ENCODE measurements around the gene KRT85.

KRT85 gene

DNA sequence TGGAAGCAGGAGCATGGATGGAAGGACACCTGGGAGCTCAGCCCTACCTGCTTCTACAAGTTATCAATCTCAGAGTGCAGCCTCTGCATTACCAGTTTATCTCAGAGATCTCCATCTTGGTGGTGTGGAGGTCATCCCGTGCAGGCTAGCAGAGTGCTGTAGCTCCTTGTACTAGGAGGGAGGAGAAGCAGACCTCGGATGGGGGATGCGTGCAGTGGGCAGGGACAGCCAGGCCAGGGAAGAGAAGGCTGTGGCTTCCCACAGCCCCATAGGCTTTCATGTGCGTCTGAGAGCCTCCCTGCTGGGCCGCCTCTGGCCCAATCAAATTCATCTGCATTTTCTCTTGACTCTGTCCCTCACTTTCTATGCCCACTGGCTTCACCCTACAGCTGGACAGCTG lies 47.7 kb upstream of the KRT85 start:
- Histone ChIP-seq H3K27ac (ENCODE audit: low read depth, low read length) (no peak overlapping the region), H3K9me2 (replicated peaks; ENCODE audit: insufficient read depth, low read length) (no peaks in the 10 kb centered on the region), H3K79me2 (ENCODE audit: insufficient read depth, low read length) (no peaks in the 10 kb centered on the region), H4K20me1 (ENCODE audit: low read depth, low read length) (no peaks in the 10 kb centered on the region), H3K36me3 (ENCODE audit: low read length) (no peaks in the 10 kb centered on the region), H2AFZ (ENCODE audit: low read depth, low read length, severe bottlenecking) (no peak overlapping the region), H3K9me3 (ENCODE audit: insufficient read depth, low read length) (no peaks in the 10 kb centered on the region), H3K4me2 (ENCODE audit: low read depth, low read length, poor library complexity, severe bottlenecking) (no peak overlapping the region), H3K27me3 (ENCODE audit: low read length) (no peaks in the 10 kb centered on the region), H3K9ac (ENCODE audit: low read length) (no peak overlapping the region), H3F3A (ENCODE audit: insufficient read depth) (no peaks in the 10 kb centered on the region), H3K4me3 (ENCODE audit: insufficient read depth, low read length, poor library complexity, severe bottlenecking) (no peak overlapping the region)
- TF ChIP-seq, protein P1, sequence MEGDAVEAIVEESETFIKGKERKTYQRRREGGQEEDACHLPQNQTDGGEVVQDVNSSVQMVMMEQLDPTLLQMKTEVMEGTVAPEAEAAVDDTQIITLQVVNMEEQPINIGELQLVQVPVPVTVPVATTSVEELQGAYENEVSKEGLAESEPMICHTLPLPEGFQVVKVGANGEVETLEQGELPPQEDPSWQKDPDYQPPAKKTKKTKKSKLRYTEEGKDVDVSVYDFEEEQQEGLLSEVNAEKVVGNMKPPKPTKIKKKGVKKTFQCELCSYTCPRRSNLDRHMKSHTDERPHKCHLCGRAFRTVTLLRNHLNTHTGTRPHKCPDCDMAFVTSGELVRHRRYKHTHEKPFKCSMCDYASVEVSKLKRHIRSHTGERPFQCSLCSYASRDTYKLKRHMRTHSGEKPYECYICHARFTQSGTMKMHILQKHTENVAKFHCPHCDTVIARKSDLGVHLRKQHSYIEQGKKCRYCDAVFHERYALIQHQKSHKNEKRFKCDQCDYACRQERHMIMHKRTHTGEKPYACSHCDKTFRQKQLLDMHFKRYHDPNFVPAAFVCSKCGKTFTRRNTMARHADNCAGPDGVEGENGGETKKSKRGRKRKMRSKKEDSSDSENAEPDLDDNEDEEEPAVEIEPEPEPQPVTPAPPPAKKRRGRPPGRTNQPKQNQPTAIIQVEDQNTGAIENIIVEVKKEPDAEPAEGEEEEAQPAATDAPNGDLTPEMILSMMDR (IDR thresholded peaks at IDR 0.05; ENCODE audit: insufficient read depth, low read length, poor library complexity, severe bottlenecking): no peak
- no peak for TF ChIP-seq EZH2phosphoT487 (conservative IDR thresholded peaks at IDR 0.05; ENCODE audit: low read length)

DNA sequence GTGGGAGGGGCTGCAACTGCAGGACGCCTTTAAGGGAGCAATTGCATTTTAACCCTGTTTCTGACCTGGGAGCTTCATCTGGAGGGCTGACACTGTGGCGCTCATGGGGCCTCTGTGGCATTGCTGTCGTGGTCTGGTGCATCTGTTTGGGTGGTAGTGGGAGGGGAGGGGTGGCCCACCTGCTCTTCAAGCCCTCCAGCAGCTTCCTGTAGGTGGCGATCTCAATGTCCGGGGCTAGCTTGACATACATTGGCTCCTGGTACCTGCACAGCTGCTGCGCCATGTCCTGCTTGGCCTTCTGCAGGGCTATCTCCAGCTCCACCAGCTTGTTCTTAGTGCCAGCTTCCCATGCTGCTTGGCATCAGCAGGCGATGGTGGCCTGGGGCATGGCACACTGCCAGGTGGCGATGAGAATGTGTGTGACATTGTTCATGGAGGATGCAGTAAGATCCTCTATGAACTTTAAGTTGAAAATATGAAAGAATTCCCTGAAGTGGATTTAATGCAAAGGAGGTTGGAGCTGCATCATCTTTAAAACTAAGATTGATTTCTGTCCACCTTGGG lies 46.6 kb upstream of the KRT85 start:
- no peaks in the 10 kb centered on the region for H3K36me3 ChIP-seq (ENCODE audit: low read length)
- H3K9me2 ChIP-seq (replicated peaks; ENCODE audit: insufficient read depth, low read length): no peaks in the 10 kb centered on the region
- H3F3A ChIP-seq (ENCODE audit: insufficient read depth): no peaks in the 10 kb centered on the region
- no peaks in the 10 kb centered on the region for H4K20me1 ChIP-seq (ENCODE audit: low read depth, low read length)
- H3K79me2 ChIP-seq (ENCODE audit: insufficient read depth, low read length): no peaks in the 10 kb centered on the region
- no peak overlapping the region for H3K4me2 ChIP-seq (ENCODE audit: low read depth, low read length, poor library complexity, severe bottlenecking)
- no peak overlapping the region for H3K4me3 ChIP-seq (ENCODE audit: insufficient read depth, low read length, poor library complexity, severe bottlenecking)
- TF ChIP-seq, protein P1 (IDR thresholded peaks at IDR 0.05; ENCODE audit: insufficient read depth, low read length, poor library complexity, severe bottlenecking): no peak
- TF ChIP-seq EZH2phosphoT487 (conservative IDR thresholded peaks at IDR 0.05; ENCODE audit: low read length): no peak
- H3K27ac ChIP-seq (ENCODE audit: low read depth, low read length): no peak overlapping the region
- no peak overlapping the region for H2AFZ ChIP-seq (ENCODE audit: low read depth, low read length, severe bottlenecking)
- no peak overlapping the region for H3K9ac ChIP-seq (ENCODE audit: low read length)
- no peaks in the 10 kb centered on the region for H3K27me3 ChIP-seq (ENCODE audit: low read length)
- no peaks in the 10 kb centered on the region for H3K9me3 ChIP-seq (ENCODE audit: insufficient read depth, low read length)

DNA sequence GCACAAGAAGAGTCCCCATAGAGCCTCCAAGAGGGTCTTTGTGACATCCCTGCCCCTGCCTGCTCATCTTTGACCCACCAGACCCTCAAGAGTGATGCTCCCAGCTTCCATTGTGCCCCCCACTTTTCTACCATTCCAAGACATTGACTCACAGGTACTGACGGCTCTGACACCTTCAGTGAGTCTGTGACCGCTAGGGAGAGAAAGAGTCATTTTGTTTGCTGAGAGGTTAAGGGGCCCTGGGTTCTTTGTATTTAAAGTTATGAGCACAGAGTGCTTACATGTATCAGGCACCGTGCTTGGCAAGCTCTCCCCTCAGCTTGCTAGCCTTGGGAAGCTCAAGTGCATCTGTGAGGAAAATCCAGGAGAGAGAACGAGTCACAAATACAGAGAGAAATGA lies 45.9 kb upstream of the KRT85 start:
- H3K79me2 ChIP-seq (ENCODE audit: insufficient read depth, low read length): no peaks in the 10 kb centered on the region
- H3K27ac ChIP-seq (ENCODE audit: low read depth, low read length): no peak overlapping the region
- H2AFZ ChIP-seq (ENCODE audit: low read depth, low read length, severe bottlenecking): no peak overlapping the region
- H3K9me3 ChIP-seq (ENCODE audit: insufficient read depth, low read length): no peaks in the 10 kb centered on the region
- no peaks in the 10 kb centered on the region for H4K20me1 ChIP-seq (ENCODE audit: low read depth, low read length)
- TF ChIP-seq, protein P1 (IDR thresholded peaks at IDR 0.05; ENCODE audit: insufficient read depth, low read length, poor library complexity, severe bottlenecking): no peak
- TF ChIP-seq EZH2phosphoT487 (conservative IDR thresholded peaks at IDR 0.05; ENCODE audit: low read length): no peak
- no peak overlapping the region for H3K4me3 ChIP-seq (ENCODE audit: insufficient read depth, low read length, poor library complexity, severe bottlenecking)
- H3K27me3 ChIP-seq (ENCODE audit: low read length): no peaks in the 10 kb centered on the region
- no peak overlapping the region for H3K4me2 ChIP-seq (ENCODE audit: low read depth, low read length, poor library complexity, severe bottlenecking)
- H3F3A ChIP-seq (ENCODE audit: insufficient read depth): no peaks in the 10 kb centered on the region
- no peak overlapping the region for H3K9ac ChIP-seq (ENCODE audit: low read length)
- H3K9me2 ChIP-seq (replicated peaks; ENCODE audit: insufficient read depth, low read length): no peaks in the 10 kb centered on the region
- no peaks in the 10 kb centered on the region for H3K36me3 ChIP-seq (ENCODE audit: low read length)
